ENCODE results near the gene LRP1B.

DNA sequence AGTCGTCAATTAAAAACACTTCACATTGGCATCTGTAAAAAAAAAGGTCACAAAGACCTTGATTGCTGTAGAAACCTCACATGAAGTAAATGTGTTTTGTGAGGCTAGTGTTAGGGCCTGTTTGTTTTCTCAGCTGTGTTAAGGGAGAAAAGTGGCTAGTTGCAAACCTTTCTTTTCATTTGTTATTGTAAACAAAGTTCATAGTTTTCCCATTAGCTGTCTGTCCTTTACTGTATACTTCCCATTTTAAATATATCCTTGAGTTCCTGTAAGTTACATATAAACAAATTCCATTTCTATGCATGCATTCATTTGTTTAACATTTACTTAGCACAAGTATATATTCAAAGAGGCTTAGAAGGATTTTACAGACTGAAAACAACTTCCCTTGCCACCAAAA is 1250.2 kb downstream of the LRP1B start:
- TF ChIP-seq, protein P1, sequence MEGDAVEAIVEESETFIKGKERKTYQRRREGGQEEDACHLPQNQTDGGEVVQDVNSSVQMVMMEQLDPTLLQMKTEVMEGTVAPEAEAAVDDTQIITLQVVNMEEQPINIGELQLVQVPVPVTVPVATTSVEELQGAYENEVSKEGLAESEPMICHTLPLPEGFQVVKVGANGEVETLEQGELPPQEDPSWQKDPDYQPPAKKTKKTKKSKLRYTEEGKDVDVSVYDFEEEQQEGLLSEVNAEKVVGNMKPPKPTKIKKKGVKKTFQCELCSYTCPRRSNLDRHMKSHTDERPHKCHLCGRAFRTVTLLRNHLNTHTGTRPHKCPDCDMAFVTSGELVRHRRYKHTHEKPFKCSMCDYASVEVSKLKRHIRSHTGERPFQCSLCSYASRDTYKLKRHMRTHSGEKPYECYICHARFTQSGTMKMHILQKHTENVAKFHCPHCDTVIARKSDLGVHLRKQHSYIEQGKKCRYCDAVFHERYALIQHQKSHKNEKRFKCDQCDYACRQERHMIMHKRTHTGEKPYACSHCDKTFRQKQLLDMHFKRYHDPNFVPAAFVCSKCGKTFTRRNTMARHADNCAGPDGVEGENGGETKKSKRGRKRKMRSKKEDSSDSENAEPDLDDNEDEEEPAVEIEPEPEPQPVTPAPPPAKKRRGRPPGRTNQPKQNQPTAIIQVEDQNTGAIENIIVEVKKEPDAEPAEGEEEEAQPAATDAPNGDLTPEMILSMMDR (IDR thresholded peaks at IDR 0.05): no peak
- TF ChIP-seq POLR2A (IDR thresholded peaks at IDR 0.05): no peak

Measured in thyroid gland (tissue), 4 donors.